Measurements from ENCODE around the gene FHIT.

GRCh38 chr3:60220768-60221167 lies 1030.5 kb downstream of the FHIT start:
- TF ChIP-seq CTCF (conservative IDR thresholded peaks at IDR 0.05) (no peak), EZH2 (IDR thresholded peaks at IDR 0.05; ENCODE audit: low read depth) (no peak)

Data from PC-9 (cell line).